Measurements from ENCODE around the gene PFKFB3.

The PFKFB3 gene

DNA sequence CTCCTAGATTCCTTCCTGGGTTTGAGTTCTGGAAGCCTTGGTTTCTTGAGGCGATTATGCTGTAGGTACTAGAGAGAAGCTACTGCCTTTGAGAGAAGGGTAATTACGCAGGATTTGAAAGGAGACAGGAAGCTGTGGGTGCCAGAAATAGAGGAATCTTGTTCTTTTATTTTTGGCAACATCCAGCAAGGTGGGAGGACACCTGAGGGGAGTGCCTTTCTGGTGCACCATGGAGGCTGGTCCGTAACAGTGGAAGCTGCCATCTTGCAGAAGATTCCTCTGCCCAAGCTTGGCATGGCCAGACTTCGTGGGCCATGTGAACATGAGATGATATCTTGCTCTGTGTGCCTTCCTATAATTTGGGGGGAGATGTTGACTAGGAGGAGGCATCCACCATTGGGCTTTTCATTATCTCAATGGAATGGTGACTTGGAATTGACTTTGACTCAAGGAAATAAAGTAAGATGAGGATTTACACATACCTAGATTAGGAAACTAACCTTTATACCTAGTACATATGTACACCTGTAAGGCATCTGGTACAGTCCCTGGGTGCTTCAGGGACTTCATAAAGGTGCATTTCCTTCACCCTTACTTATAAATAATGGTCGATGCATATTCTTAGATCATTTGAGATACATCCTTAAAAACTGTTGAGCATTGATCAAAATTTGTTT is 98.2 kb downstream of the PFKFB3 start:
- Histone ChIP-seq H3K27ac (peak overlapping the region; percentile 83), H4K20me1 (ENCODE audit: insufficient read depth) (no peaks in the 10 kb centered on the region), H3K36me3 (ENCODE audit: insufficient read depth) (no peaks in the 10 kb centered on the region), H3K4me2 (peak overlapping the region; percentile 67), H3K9ac (peak overlapping the region; percentile 49; the same call in 1 of the 2 replicates), H2AFZ (ENCODE audit: low read depth) (peak overlapping the region; percentile 66), H3K4me3 (IDR thresholded peaks at IDR 0.05; ENCODE audit: insufficient read depth, low read depth, low read length) (no peak overlapping the region), H3K27me3 (ENCODE audit: insufficient read depth, low read depth) (no peaks in the 10 kb centered on the region), H3K4me1 (ENCODE audit: low read depth, poor library complexity, severe bottlenecking) (peaks cover 58% of the 10 kb centered on the region), H3K79me2 (ENCODE audit: insufficient read depth, low read depth) (no peaks in the 10 kb centered on the region)
- TF ChIP-seq, protein P1, sequence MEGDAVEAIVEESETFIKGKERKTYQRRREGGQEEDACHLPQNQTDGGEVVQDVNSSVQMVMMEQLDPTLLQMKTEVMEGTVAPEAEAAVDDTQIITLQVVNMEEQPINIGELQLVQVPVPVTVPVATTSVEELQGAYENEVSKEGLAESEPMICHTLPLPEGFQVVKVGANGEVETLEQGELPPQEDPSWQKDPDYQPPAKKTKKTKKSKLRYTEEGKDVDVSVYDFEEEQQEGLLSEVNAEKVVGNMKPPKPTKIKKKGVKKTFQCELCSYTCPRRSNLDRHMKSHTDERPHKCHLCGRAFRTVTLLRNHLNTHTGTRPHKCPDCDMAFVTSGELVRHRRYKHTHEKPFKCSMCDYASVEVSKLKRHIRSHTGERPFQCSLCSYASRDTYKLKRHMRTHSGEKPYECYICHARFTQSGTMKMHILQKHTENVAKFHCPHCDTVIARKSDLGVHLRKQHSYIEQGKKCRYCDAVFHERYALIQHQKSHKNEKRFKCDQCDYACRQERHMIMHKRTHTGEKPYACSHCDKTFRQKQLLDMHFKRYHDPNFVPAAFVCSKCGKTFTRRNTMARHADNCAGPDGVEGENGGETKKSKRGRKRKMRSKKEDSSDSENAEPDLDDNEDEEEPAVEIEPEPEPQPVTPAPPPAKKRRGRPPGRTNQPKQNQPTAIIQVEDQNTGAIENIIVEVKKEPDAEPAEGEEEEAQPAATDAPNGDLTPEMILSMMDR (conservative IDR thresholded peaks at IDR 0.05; ENCODE audit: low read depth, low read length), result no peak

DNA sequence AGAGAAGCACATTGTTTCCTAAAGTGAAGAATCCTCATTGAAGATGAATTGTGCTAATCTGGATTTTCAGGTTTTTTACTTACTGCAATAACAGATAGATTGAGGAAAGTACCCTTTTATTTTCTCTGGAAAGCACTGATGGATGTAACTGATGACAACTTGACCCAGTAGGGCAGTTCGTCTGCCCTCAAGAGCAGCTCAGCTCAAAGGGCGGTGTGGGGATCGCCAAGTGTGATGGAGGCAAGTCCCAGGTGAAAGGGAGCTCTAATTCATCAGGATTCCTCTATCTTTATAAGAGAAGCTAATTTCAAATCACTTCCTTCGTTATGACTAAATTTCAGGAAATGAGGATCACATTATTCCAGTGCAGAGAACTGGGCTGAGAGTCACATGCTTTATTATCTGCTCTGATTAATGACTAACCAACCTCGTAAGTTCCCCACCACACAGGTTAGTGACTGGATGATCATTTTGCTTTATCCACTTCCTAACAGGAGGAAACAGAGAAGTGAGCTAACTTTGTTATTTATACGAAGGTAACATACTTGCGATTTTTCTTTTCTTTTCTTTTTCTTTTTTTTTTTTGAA is 98.8 kb downstream of the PFKFB3 start:
- Histone ChIP-seq H3K9ac (no peak overlapping the region; the same call in 1 of the 2 replicates), H3K79me2 (ENCODE audit: insufficient read depth, low read depth) (no peaks in the 10 kb centered on the region), H3K27ac (peak overlapping the region; percentile 83; the same call in 1 of the 2 replicates), H3K36me3 (ENCODE audit: insufficient read depth) (no peaks in the 10 kb centered on the region), H3K27me3 (ENCODE audit: insufficient read depth, low read depth) (no peaks in the 10 kb centered on the region), H4K20me1 (ENCODE audit: insufficient read depth) (no peaks in the 10 kb centered on the region), H3K4me1 (ENCODE audit: low read depth, poor library complexity, severe bottlenecking) (peaks cover 51% of the 10 kb centered on the region), H3K4me2 (peak overlapping the region; percentile 67), H3K4me3 (IDR thresholded peaks at IDR 0.05; ENCODE audit: insufficient read depth, low read depth, low read length) (no peak overlapping the region), H2AFZ (ENCODE audit: low read depth) (peak overlapping the region; percentile 66; the same call in 1 of the 2 replicates)
- TF ChIP-seq, protein P1 (conservative IDR thresholded peaks at IDR 0.05; ENCODE audit: low read depth, low read length), result no peak
